ENCODE data around the gene B3GALT6.
A peak's percentile ranks its signal among the peaks of the same experiment; 100 is the strongest.

The B3GALT6 gene

DNA sequence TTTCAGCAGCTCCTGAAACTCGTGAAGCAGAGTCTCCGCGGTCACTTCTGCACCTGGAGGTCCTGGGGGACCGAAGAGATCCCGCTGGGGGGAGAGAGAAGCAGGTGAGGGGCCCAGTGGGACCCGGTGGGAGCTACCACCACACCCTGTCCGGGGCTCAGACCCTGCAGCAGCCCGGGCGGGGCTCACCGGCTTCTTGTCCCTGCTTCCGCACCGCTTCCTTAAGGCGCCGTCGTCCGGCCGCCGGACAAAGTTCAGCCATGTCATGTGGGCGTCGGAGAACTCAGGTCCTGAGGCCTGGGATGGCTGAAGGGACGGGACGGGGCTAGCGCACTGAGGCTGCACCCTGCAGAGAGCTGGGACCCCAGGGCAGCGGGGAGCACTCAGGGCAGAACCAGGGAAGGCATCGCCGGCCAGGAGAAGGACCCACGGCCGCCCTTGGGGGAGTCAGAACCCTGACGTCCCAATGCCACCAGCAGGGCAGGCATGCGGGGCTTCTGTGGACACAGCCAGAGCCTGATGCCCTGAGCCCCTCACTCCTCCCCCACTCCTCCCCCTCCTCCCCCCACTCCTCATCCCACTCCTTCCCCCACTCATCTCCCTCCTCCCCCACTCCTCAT lies 12.3 kb downstream of the B3GALT6 start:
- Histone ChIP-seq H3K27ac (ENCODE audit: low read depth, low read length) (no peak overlapping the region), H3K14ac (ENCODE audit: low read length) (no peak overlapping the region), H3K79me2 (ENCODE audit: control insufficient read depth, insufficient read depth, low read length, poor library complexity) (no peaks in the 10 kb centered on the region), H4K12ac (ENCODE audit: low read depth, low read length) (no peak overlapping the region), H2AK5ac (ENCODE audit: low read length) (no peak overlapping the region), H3K9ac (ENCODE audit: low read length) (no peak overlapping the region), H4K91ac (ENCODE audit: low read depth, low read length) (no peak overlapping the region), H3K4me1 (ENCODE audit: control insufficient read depth in 1 of 2, insufficient read depth in 2 of 2, low read length in 2 of 2) (peaks cover 7 to 10% of the 10 kb centered on the region in 2 experiments), H3K23ac (ENCODE audit: low read length) (no peak overlapping the region), H3K9me3 (ENCODE audit: insufficient read depth, low read depth, low read length) (peaks cover 2% of the 10 kb centered on the region), H3K18ac (ENCODE audit: low read length) (no peak overlapping the region), H3K79me1 (ENCODE audit: low read length) (peaks cover 3% of the 10 kb centered on the region), H4K8ac (ENCODE audit: low read depth, low read length) (no peak overlapping the region), H3K4me3 (ENCODE audit: low read depth, low read length) (no peak overlapping the region), H2BK12ac (ENCODE audit: low read length) (no peak overlapping the region), H3K27me3 (ENCODE audit: insufficient read depth, low read length) (peaks cover 5% of the 10 kb centered on the region), H3K36me3 (ENCODE audit: control insufficient read depth in 1 of 2, insufficient read depth in 2 of 2, low read length in 2 of 2) (peaks cover 0 to 6% of the 10 kb centered on the region in 2 experiments), H2AFZ (ENCODE audit: insufficient read depth, low read length, poor library complexity) (no peak overlapping the region), H2BK5ac (ENCODE audit: low read depth, low read length, poor library complexity) (no peak overlapping the region), H3K4ac (ENCODE audit: low read depth, low read length) (no peak overlapping the region), H3K4me2 (ENCODE audit: low read length) (no peak overlapping the region), H2BK120ac (ENCODE audit: insufficient read depth, low read length, poor library complexity) (no peak overlapping the region)
- WGBS (ENCODE audit: extremely low coverage, insufficient coverage, insufficient read length): no CpG with 5 or more reads among the region's 30 CpGs
- DNase-seq: peak in 1 of 2 donors; percentile 51

DNA sequence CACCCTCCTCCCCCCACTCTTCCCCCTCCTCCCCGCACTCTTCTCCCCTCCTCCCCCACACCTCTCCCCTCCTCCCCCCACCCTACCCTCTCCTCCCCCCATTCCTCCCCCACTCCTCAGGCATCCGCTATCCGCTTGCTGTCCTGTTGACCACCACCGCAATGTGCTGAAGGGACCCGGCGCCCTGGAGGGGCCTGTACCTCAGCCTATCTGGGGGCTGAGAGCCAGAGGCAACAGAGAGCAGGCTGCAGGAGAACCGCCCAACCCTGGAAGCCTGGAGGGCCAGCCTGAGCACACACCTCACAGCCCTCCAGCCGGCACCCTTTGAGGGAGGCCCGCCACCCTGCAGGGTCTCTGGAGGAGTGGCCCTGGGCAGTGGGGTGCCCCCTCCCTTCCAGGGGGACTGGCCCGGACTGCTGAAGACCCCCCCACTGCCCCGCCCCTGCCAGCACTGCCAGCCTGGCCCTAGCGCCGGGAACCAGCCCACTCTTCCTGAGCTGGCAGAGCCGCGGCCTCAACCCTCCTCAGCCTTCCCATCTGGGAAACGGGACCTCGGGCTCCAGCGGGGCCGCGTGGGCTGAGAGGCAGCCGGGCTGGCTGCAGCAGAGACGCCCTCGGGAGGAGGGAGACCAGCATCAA lies 13.3 kb downstream of the B3GALT6 start:
- Histone ChIP-seq H3K9ac (ENCODE audit: low read length) (no peak overlapping the region), H3K27ac (ENCODE audit: low read depth, low read length) (no peak overlapping the region), H3K23ac (ENCODE audit: low read length) (no peak overlapping the region)

DNA sequence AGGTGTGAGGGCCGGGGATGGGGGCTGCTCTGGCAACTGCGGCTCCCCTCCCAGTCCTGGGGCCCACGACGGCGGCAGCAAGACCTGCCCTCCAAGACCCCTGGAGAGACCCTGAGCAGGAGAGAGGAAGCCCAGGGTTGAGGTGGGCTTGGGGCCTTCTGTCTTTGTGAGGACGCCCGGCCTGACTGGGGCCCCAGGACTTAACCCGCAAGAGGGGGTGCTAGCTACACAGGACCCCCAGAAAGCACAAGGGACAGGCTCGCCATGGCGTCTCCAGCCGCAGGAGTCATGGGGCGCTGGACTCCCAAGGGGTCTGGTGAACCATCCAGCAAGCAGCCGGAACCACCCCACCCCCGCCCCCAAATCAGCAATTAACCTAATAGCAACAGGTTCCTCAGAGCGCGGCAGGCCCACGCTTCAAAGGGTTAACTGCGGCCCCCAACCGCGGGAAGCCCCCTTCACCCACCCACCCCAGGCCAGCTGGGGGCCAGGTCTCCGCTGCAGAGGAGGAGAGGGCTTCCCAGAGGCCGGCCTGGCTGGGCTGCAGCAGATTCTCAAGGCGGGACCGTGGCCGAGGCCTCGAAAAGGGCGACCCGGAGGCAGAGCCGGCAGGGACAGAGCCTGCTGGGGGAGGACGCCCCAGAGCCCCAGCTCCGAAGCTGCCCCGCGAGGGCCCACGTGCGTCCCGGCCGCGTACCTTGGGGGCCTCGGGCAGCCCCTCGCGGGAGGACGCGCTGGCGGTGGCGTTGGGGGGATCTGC lies 14.0 kb downstream of the B3GALT6 start:
- Histone ChIP-seq H3K18ac (ENCODE audit: low read length) (no peak overlapping the region), H3K79me2 (ENCODE audit: control insufficient read depth, insufficient read depth, low read length, poor library complexity) (no peaks in the 10 kb centered on the region), H3K4me2 (ENCODE audit: low read length) (peak overlapping the region; percentile 43), H4K91ac (ENCODE audit: low read depth, low read length) (peak overlapping the region; percentile 29), H3K27me3 (ENCODE audit: insufficient read depth, low read length) (peaks cover 5% of the 10 kb centered on the region), H3K79me1 (ENCODE audit: low read length) (peaks cover 7% of the 10 kb centered on the region), H4K12ac (ENCODE audit: low read depth, low read length) (no peak overlapping the region), H3K27ac (ENCODE audit: low read depth, low read length) (no peak overlapping the region), H3K4me3 (ENCODE audit: low read depth, low read length) (no peak overlapping the region), H3K9me3 (ENCODE audit: insufficient read depth, low read depth, low read length) (peaks cover 2% of the 10 kb centered on the region), H3K23ac (ENCODE audit: low read length) (no peak overlapping the region), H2AK5ac (ENCODE audit: low read length) (no peak overlapping the region), H2BK120ac (ENCODE audit: insufficient read depth, low read length, poor library complexity) (no peak overlapping the region), H3K14ac (ENCODE audit: low read length) (no peak overlapping the region), H3K36me3 (ENCODE audit: control insufficient read depth in 1 of 2, insufficient read depth in 2 of 2, low read length in 2 of 2) (peaks cover 1 to 6% of the 10 kb centered on the region in 2 experiments), H2BK5ac (ENCODE audit: low read depth, low read length, poor library complexity) (no peak overlapping the region), H3K4me1 (ENCODE audit: control insufficient read depth in 1 of 2, insufficient read depth in 2 of 2, low read length in 2 of 2) (peaks cover 9 to 11% of the 10 kb centered on the region in 2 experiments), H2BK12ac (ENCODE audit: low read length) (no peak overlapping the region), H2AFZ (ENCODE audit: insufficient read depth, low read length, poor library complexity) (no peak overlapping the region), H3K4ac (ENCODE audit: low read depth, low read length) (no peak overlapping the region), H3K9ac (ENCODE audit: low read length) (no peak overlapping the region), H4K8ac (ENCODE audit: low read depth, low read length) (peak overlapping the region; percentile 7)
- WGBS (ENCODE audit: extremely low coverage, insufficient coverage, insufficient read length): no CpG with 5 or more reads among the region's 45 CpGs
- peak in 1 of 2 donors; percentile 8 for DNase-seq

More for the DNA sequence above, 13.3 kb downstream of the B3GALT6 start:
- Histone ChIP-seq H3K27me3 (ENCODE audit: insufficient read depth, low read length) (peaks cover 5% of the 10 kb centered on the region), H3K36me3 (ENCODE audit: control insufficient read depth in 1 of 2, insufficient read depth in 2 of 2, low read length in 2 of 2) (peaks cover 1 to 6% of the 10 kb centered on the region in 2 experiments), H3K4ac (ENCODE audit: low read depth, low read length) (no peak overlapping the region), H3K4me2 (ENCODE audit: low read length) (no peak overlapping the region), H3K4me3 (ENCODE audit: low read depth, low read length) (no peak overlapping the region), H2AK5ac (ENCODE audit: low read length) (no peak overlapping the region), H4K91ac (ENCODE audit: low read depth, low read length) (no peak overlapping the region), H3K14ac (ENCODE audit: low read length) (no peak overlapping the region), H3K79me2 (ENCODE audit: control insufficient read depth, insufficient read depth, low read length, poor library complexity) (no peaks in the 10 kb centered on the region), H2BK5ac (ENCODE audit: low read depth, low read length, poor library complexity) (no peak overlapping the region), H3K79me1 (ENCODE audit: low read length) (peaks cover 3% of the 10 kb centered on the region), H4K12ac (ENCODE audit: low read depth, low read length) (no peak overlapping the region), H3K18ac (ENCODE audit: low read length) (no peak overlapping the region), H3K4me1 (ENCODE audit: control insufficient read depth in 1 of 2, insufficient read depth in 2 of 2, low read length in 2 of 2) (peaks cover 5 to 7% of the 10 kb centered on the region in 2 experiments), H4K8ac (ENCODE audit: low read depth, low read length) (no peak overlapping the region), H3K9me3 (ENCODE audit: insufficient read depth, low read depth, low read length) (peaks cover 2% of the 10 kb centered on the region), H2BK12ac (ENCODE audit: low read length) (no peak overlapping the region), H2BK120ac (ENCODE audit: insufficient read depth, low read length, poor library complexity) (no peak overlapping the region), H2AFZ (ENCODE audit: insufficient read depth, low read length, poor library complexity) (no peak overlapping the region)
- no peak for DNase-seq
- 57% methylated on average over 1 of the region's 23 CpGs for WGBS (ENCODE audit: extremely low coverage, insufficient coverage, insufficient read length)

DNA sequence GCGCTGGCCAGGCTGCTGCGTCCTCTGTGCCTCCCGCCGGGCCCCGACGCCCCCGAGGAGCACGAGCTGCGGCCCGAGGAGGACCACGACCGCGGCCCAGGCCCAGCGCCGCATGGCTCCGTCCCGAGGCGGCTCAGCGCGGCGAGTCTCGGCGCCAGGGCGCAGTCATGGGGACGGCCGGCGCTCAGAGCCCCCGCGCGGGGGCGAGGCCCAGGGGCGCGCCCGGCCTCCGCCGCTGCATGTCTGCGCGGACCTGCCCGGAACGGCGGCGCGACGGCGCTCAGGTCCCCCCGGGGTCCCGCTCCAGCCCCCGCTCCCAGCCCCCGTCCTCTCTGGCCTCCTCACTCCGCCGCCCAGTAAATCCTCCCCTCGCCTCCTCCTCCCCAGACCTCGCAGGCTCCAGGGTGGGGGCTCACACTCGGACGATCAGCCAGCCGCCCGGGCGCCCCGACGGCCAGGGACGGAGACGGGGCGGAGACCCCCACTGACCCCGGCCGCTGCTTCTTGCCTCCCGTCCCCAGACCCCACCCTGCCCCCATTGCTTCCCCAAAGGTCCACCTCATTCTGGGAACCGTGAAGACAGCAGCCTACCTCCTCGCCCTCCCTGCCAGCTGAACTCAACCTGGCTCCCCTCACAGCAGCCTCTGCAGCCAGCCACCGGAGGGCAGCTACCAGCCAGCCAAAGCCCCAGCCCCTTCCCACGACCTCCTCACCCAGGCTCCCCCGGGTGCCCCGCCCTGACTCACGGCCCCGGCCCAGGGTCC lies 14.7 kb downstream of the B3GALT6 start, which contains the start of gene C1QTNF12:
C1QTNF12 (minus strand) TSS at position 146 of the 764 bp plus-strand sequence; CDS start at position 114, 32 bp downstream.
- no peak within 1 kb of the TSS for H3K27ac ChIP-seq (ENCODE audit: low read depth, low read length)
- no CpG with 5 or more reads among the region's 74 CpGs for WGBS (ENCODE audit: extremely low coverage, insufficient coverage, insufficient read length)

More for the DNA sequence above, 14.7 kb downstream of the B3GALT6 start, which contains the start of gene C1QTNF12:
- no peak within 1 kb of the TSS for H3K14ac ChIP-seq (ENCODE audit: low read length)
- H2BK5ac ChIP-seq (ENCODE audit: low read depth, low read length, poor library complexity): no peak within 1 kb of the TSS
- H3K79me1 ChIP-seq (ENCODE audit: low read length): peaks cover 9% of the 10 kb centered on the region
- peaks cover 5% of the 10 kb centered on the region for H3K27me3 ChIP-seq (ENCODE audit: insufficient read depth, low read length)
- peak within 1 kb of the TSS; percentile 7 for H4K8ac ChIP-seq (ENCODE audit: low read depth, low read length)
- no peak for DNase-seq
- H2AFZ ChIP-seq (ENCODE audit: insufficient read depth, low read length, poor library complexity): no peak within 1 kb of the TSS
- no peak within 1 kb of the TSS for H4K12ac ChIP-seq (ENCODE audit: low read depth, low read length)
- peaks cover 2% of the 10 kb centered on the region for H3K9me3 ChIP-seq (ENCODE audit: insufficient read depth, low read depth, low read length)
- H4K91ac ChIP-seq (ENCODE audit: low read depth, low read length): peak within 1 kb of the TSS; percentile 29
- H3K4ac ChIP-seq (ENCODE audit: low read depth, low read length): no peak within 1 kb of the TSS
- no peak within 1 kb of the TSS for H2AK5ac ChIP-seq (ENCODE audit: low read length)
- peaks cover 12 to 14% of the 10 kb centered on the region in 2 experiments for H3K4me1 ChIP-seq (ENCODE audit: control insufficient read depth in 1 of 2, insufficient read depth in 2 of 2, low read length in 2 of 2)
- H3K9ac ChIP-seq (ENCODE audit: low read length): no peak within 1 kb of the TSS
- H3K23ac ChIP-seq (ENCODE audit: low read length): no peak within 1 kb of the TSS
- H3K4me2 ChIP-seq (ENCODE audit: low read length): peak within 1 kb of the TSS; percentile 43
- no peak within 1 kb of the TSS for H3K4me3 ChIP-seq (ENCODE audit: low read depth, low read length)
- peaks cover 3 to 13% of the 10 kb centered on the region in 2 experiments for H3K36me3 ChIP-seq (ENCODE audit: control insufficient read depth in 1 of 2, insufficient read depth in 2 of 2, low read length in 2 of 2)
- H2BK120ac ChIP-seq (ENCODE audit: insufficient read depth, low read length, poor library complexity): no peak within 1 kb of the TSS
- no peak within 1 kb of the TSS for H2BK12ac ChIP-seq (ENCODE audit: low read length)
- no peak within 1 kb of the TSS for H3K18ac ChIP-seq (ENCODE audit: low read length)
- no peaks in the 10 kb centered on the region for H3K79me2 ChIP-seq (ENCODE audit: control insufficient read depth, insufficient read depth, low read length, poor library complexity)

Measured in trophoblast cell (in vitro differentiated cells and primary cell).